HepG2 (cell line): ENCODE measurements around the gene SYPL2. TPM values are rescaled to one million over a fixed set of nuclear protein-coding genes. Genes with fewer than 3 reads are reported as not detected.

Experiments used
- ATF1 ChIP-seq: IDR thresholded peaks from 2 replicates; pipeline ENCODE4 v1.6.1; 2016; ENCODE audit warnings: mild to moderate bottlenecking, control low read depth
- CENPBD1 ChIP-seq: sonication (generic); formaldehyde crosslinking; IDR thresholded peaks from 2 replicates; pipeline ENCODE4 v1.8.0; 2022; ENCODE audit warnings: missing genetic modification reagents, low read depth, mild to moderate bottlenecking, borderline replicate concordance
- GFI1 ChIP-seq: sonication (generic); formaldehyde crosslinking; IDR thresholded peaks from 2 replicates; pipeline ENCODE4 v1.5.0; 2020; ENCODE audit warnings: missing genetic modification reagents, mild to moderate bottlenecking, borderline replicate concordance
- GMEB2 ChIP-seq: IDR thresholded peaks from 2 replicates; pipeline ENCODE4 v1.6.1; 2016; ENCODE audit warnings: missing biosample characterization, missing genetic modification reagents, low read depth
- MAZ ChIP-seq, 2 experiments: sonication (generic) in 1 of 2; formaldehyde crosslinking in 1 of 2; IDR thresholded peaks; 2 replicates each; pipeline versions ENCODE4 v1.5.0 to v1.6.1; 2012 to 2020; ENCODE audit warnings: low read depth in 2 of 2, mild to moderate bottlenecking in 2 of 2, borderline replicate concordance in 1 of 2, improper control_type of control experiment in 1 of 2, low read length in 1 of 2, missing genetic modification reagents in 1 of 2, moderate library complexity in 1 of 2
- MIXL1 ChIP-seq: IDR thresholded peaks from 2 replicates; pipeline ENCODE4 v1.6.1; 2016
- NFE2L2 ChIP-seq: fragments of 150-350 bp; IDR thresholded peaks from 2 replicates; pipeline ENCODE4 v1.6.1; 2014; ENCODE audit warnings: low read length
- NR2C2 ChIP-seq: sonication (generic); formaldehyde crosslinking; IDR thresholded peaks from 2 replicates; pipeline ENCODE4 v1.4.0; 2020; ENCODE audit warnings: missing genetic modification reagents, mild to moderate bottlenecking, moderate library complexity, borderline replicate concordance
- PCBP2 ChIP-seq: fragments of 200-400 bp; formaldehyde crosslinking; optimal IDR thresholded peaks from 2 replicates; pipeline ENCODE3; 2018; ENCODE audit warnings: low read length, low read depth; ENCODE audit not compliant: poor library complexity, severe bottlenecking
- RXRB ChIP-seq: IDR thresholded peaks from 2 replicates; pipeline ENCODE4 v1.6.1; 2016; ENCODE audit warnings: borderline replicate concordance, missing genetic modification reagents, missing compliant biosample characterization
- SMAD9 ChIP-seq: sonication (generic); formaldehyde crosslinking; IDR thresholded peaks from 2 replicates; pipeline ENCODE4 v1.5.1; 2020; ENCODE audit warnings: mild to moderate bottlenecking, missing genetic modification reagents
- ZNF331 ChIP-seq: sonication (generic); formaldehyde crosslinking; IDR thresholded peaks from 2 replicates; pipeline ENCODE4 v1.4.0; 2020; ENCODE audit warnings: missing genetic modification reagents
- ZNF354B ChIP-seq: sonication (generic); formaldehyde crosslinking; IDR thresholded peaks from 2 replicates; pipeline ENCODE4 v1.8.0; 2022; ENCODE audit warnings: mild to moderate bottlenecking, missing genetic modification reagents
- ZNF451 ChIP-seq: sonication (generic); formaldehyde crosslinking; IDR thresholded peaks from 2 replicates; pipeline ENCODE4 v1.5.0; 2020; ENCODE audit warnings: mild to moderate bottlenecking, missing genetic modification reagents
- ZNF749 ChIP-seq: sonication (generic); formaldehyde crosslinking; IDR thresholded peaks from 2 replicates; pipeline ENCODE4 v1.8.0; 2022; ENCODE audit warnings: mild to moderate bottlenecking, missing genetic modification reagents, moderate library complexity, borderline replicate concordance
- ZNF775 ChIP-seq: sonication (generic); formaldehyde crosslinking; IDR thresholded peaks from 2 replicates; pipeline ENCODE4 v1.4.0; 2020; ENCODE audit warnings: missing genetic modification reagents, mild to moderate bottlenecking, moderate library complexity, borderline replicate concordance
- ZNF782 ChIP-seq: sonication (generic); formaldehyde crosslinking; IDR thresholded peaks from 2 replicates; pipeline ENCODE4 v1.4.0; 2020; ENCODE audit warnings: missing genetic modification reagents, mild to moderate bottlenecking, borderline replicate concordance
- ZNF788 ChIP-seq: sonication (generic); formaldehyde crosslinking; IDR thresholded peaks from 2 replicates; pipeline ENCODE4 v1.5.0; 2020; ENCODE audit warnings: mild to moderate bottlenecking, missing genetic modification reagents, borderline replicate concordance
- ZNF850 ChIP-seq: sonication (generic); formaldehyde crosslinking; conservative IDR thresholded peaks from 2 replicates; pipeline ENCODE4 v1.9.0; 2021; ENCODE audit warnings: mild to moderate bottlenecking, missing genetic modification reagents
- ZNF878 ChIP-seq: sonication (generic); formaldehyde crosslinking; IDR thresholded peaks from 2 replicates; pipeline ENCODE4 v1.8.1; 2023; ENCODE audit warnings: mild to moderate bottlenecking, missing genetic modification reagents, moderate library complexity
- ZSCAN20 ChIP-seq: sonication (generic); formaldehyde crosslinking; IDR thresholded peaks from 2 replicates; pipeline ENCODE4 v1.4.0; 2020; ENCODE audit warnings: missing genetic modification reagents, mild to moderate bottlenecking, borderline replicate concordance
- polyA plus RNA-seq, 8 experiments: library from polyadenylated mRNA; depleted of rRNA in 3 of 8; stranded (reverse) in 7 of 8; unstranded in 1 of 8; fragments of >200 nt; fragmentation: Illumina TruSeq in 4 of 8; extraction: Trizol in 4 of 8; gene quantifications; 2 replicates each; pipeline versions ENCODE4 v1.2.1 to v1.2.3, GENCODE V29; 2011 to 2016; ENCODE audit warnings: low read depth in 4 of 8, missing spikeins in 1 of 8, mixed read lengths in 1 of 8; ENCODE audit not compliant: insufficient read depth in 1 of 8
- total RNA-seq, 5 experiments: library from RNA; depleted of rRNA; stranded (reverse); fragments of >200 nt; fragmentation: Illumina TruSeq; extraction: Trizol; gene quantifications; 2 replicates each; pipeline ENCODE4 v1.2.3, GENCODE V29; 2016; ENCODE audit warnings: low read depth in 1 of 5
- TF ChIP-seq, protein P1 (sequence below): IDR thresholded peaks from 2 replicates; pipeline ENCODE4 v1.6.1; 2016; ENCODE audit warnings: missing compliant biosample characterization, missing genetic modification reagents, borderline replicate concordance
- TF ChIP-seq, protein P2 (sequence below): sonication (generic); formaldehyde crosslinking; IDR thresholded peaks from 2 replicates; pipeline ENCODE4 v1.4.0; 2020; ENCODE audit warnings: mild to moderate bottlenecking, missing genetic modification reagents

Gene SYPL2
- total and polyA plus RNA-seq, 2 of the 13 experiments (the other 11 are each of a cell fraction or from before 2014, with no cell fraction given) = 0.17 to 0.24 TPM

GRCh38 chr1:109425391-109426280 lies 40.7 kb upstream of the SYPL2 start (continued):
- TF ChIP-seq GMEB2 (no peak), ZNF788 (no peak), ZNF775 (CRISPR knock-in tag) (no peak), RXRB (CRISPR knock-in tag) (no peak), ZNF782 (no peak; the same call in 1 of the 2 replicates), ZSCAN20 (CRISPR knock-in tag) (no peak), CENPBD1 (CRISPR knock-in tag) (no peak), NFE2L2 (peak; percentile 49; the same call in 1 of the 2 replicates), ZNF331 (CRISPR knock-in tag) (no peak), SMAD9 (CRISPR knock-in tag) (no peak), ZNF850 (CRISPR knock-in tag) (no peak), GFI1 (CRISPR knock-in tag) (no peak), NR2C2 (CRISPR knock-in tag) (no peak), ZNF749 (CRISPR knock-in tag) (no peak), MIXL1 (no peak), ATF1 (CRISPR knock-in tag) (no peak), ZNF878 (CRISPR knock-in tag) (no peak; the same call in none of the 2 replicates), MAZ (IDR thresholded peaks at IDR 0.05; ENCODE audit: borderline replicate concordance, low read depth, low read length) (0 out of 2 replicates have a peak, but pooled peaks have one; percentile 27), MAZ (CRISPR knock-in tag; IDR thresholded peaks at IDR 0.05; ENCODE audit: low read depth) (no peak), PCBP2 (no peak), ZNF451 (CRISPR knock-in tag) (no peak), ZNF354B (CRISPR knock-in tag) (no peak)
- TF ChIP-seq, protein P1, sequence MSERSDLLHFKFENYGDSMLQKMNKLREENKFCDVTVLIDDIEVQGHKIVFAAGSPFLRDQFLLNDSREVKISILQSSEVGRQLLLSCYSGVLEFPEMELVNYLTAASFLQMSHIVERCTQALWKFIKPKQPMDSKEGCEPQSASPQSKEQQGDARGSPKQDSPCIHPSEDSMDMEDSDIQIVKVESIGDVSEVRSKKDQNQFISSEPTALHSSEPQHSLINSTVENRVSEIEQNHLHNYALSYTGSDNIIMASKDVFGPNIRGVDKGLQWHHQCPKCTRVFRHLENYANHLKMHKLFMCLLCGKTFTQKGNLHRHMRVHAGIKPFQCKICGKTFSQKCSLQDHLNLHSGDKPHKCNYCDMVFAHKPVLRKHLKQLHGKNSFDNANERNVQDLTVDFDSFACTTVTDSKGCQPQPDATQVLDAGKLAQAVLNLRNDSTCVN = no peak
- TF ChIP-seq, protein P2, sequence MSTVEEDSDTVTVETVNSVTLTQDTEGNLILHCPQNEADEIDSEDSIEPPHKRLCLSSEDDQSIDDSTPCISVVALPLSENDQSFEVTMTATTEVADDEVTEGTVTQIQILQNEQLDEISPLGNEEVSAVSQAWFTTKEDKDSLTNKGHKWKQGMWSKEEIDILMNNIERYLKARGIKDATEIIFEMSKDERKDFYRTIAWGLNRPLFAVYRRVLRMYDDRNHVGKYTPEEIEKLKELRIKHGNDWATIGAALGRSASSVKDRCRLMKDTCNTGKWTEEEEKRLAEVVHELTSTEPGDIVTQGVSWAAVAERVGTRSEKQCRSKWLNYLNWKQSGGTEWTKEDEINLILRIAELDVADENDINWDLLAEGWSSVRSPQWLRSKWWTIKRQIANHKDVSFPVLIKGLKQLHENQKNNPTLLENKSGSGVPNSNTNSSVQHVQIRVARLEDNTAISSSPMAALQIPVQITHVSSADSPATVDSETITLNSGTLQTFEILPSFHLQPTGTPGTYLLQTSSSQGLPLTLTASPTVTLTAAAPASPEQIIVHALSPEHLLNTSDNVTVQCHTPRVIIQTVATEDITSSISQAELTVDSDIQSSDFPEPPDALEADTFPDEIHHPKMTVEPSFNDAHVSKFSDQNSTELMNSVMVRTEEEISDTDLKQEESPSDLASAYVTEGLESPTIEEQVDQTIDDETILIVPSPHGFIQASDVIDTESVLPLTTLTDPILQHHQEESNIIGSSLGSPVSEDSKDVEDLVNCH (CRISPR knock-in tag) = no peak
